SK-N-SH (cell line): Measurements from ENCODE around the gene USP40. TPM values are rescaled to one million over a fixed set of nuclear protein-coding genes. Genes with fewer than 3 reads are reported as not detected.
"Not testable (repeated sequence)": the region's sequence is repeated elsewhere in the genome, so short reads cannot be mapped to it uniquely, and the experiment has no call there.

Experiments used
- CTCF ChIA-PET: fragments of 300-600, 350-600 bp; formaldehyde crosslinking; extraction: SDS; loops from one replicate; lab custom pipeline; 2021; lab: Yijun Ruan, JAX
- POLR2A ChIA-PET: fragments of 350-600 bp; sonication (Branson Sonifier 250); formaldehyde crosslinking; extraction: SDS; loops from one replicate; lab custom pipeline; 2020; ENCODE audit warnings: antibody characterized with exemption, inconsistent platforms; lab: Yijun Ruan, JAX
- DNase-seq: peaks from one replicate; pipeline ENCODE4 v3.0.0; 2012
- H2AFZ ChIP-seq: fragments of 200-600 bp; sonication (generic); 2 replicates; pipeline ENCODE4 v1.8.1; 2016; ENCODE audit warnings: antibody characterized with exemption, mild to moderate bottlenecking, low read depth
- H3F3A ChIP-seq: fragments of 200-600 bp; sonication (generic); replicated peaks from 2 replicates; pipeline ENCODE3; 2016; ENCODE audit warnings: antibody characterized with exemption, mild to moderate bottlenecking; ENCODE audit not compliant: insufficient read depth
- H3K27ac ChIP-seq, 2 experiments: fragments of 200-500 bp in 1 of 2; fragments of 200-600 bp in 1 of 2; sonication (Bioruptor generic) in 1 of 2; sonication (generic), shearing (Covaris generic) in 1 of 2; 2 replicates each; pipeline versions ENCODE4 v1.5.1 to v1.6.1; 2014 to 2016; ENCODE audit warnings: low read depth in 2 of 2, inconsistent platforms in 1 of 2, low read length in 1 of 2, mild to moderate bottlenecking in 1 of 2, mixed read lengths in 1 of 2
- H3K27me3 ChIP-seq: fragments of 200-600 bp; sonication (generic), shearing (Covaris generic); 2 replicates; pipeline ENCODE4 v1.6.1; 2016; ENCODE audit warnings: mixed run types; ENCODE audit not compliant: insufficient read depth
- H3K36me3 ChIP-seq, 2 experiments: fragments of 200-500 bp in 1 of 2; fragments of 200-600 bp in 1 of 2; sonication (Bioruptor generic) in 1 of 2; sonication (generic) in 1 of 2; replicated peaks in 1 of 2; 2 replicates each; pipeline versions ENCODE3 to v1.5.1; 2014 to 2016; ENCODE audit warnings: low read length in 1 of 2, mild to moderate bottlenecking in 1 of 2; ENCODE audit not compliant: insufficient read depth in 2 of 2, control insufficient read depth in 1 of 2
- H3K4me1 ChIP-seq, 2 experiments: fragments of 200-500 bp in 1 of 2; fragments of 200-600 bp in 1 of 2; sonication (Bioruptor generic) in 1 of 2; sonication (generic), shearing (Covaris generic) in 1 of 2; 2 replicates each; pipeline versions ENCODE4 v1.5.1 to v1.6.1; 2014 to 2016; ENCODE audit warnings: low read depth in 1 of 2, low read length in 1 of 2, mixed run types in 1 of 2; ENCODE audit not compliant: insufficient read depth in 2 of 2, control insufficient read depth in 1 of 2
- H3K4me2 ChIP-seq: fragments of 200-600 bp; sonication (generic), shearing (Covaris generic); 2 replicates; pipeline ENCODE4 v1.6.1; 2017; ENCODE audit warnings: mixed run types
- H3K4me3 ChIP-seq, 2 experiments: fragments of 200-500 bp in 1 of 2; fragments of 200-600 bp in 1 of 2; sonication (Bioruptor generic) in 1 of 2; sonication (generic), shearing (Covaris generic) in 1 of 2; 2 replicates each; pipeline versions ENCODE4 v1.5.1 to v1.8.1; 2014 to 2016; ENCODE audit warnings: low read depth in 2 of 2, inconsistent platforms in 1 of 2, low read length in 1 of 2, mild to moderate bottlenecking in 1 of 2, mixed read lengths in 1 of 2, moderate library complexity in 1 of 2
- H3K79me2 ChIP-seq: fragments of 200-600 bp; sonication (generic); 2 replicates; pipeline ENCODE4 v1.8.1; 2017; ENCODE audit warnings: mild to moderate bottlenecking; ENCODE audit not compliant: insufficient read depth
- H3K9ac ChIP-seq: fragments of 200-600 bp; sonication (generic); 2 replicates; pipeline ENCODE4 v1.6.1; 2017; ENCODE audit warnings: mixed run types
- H3K9me2 ChIP-seq: fragments of 200-600 bp; sonication (generic); 2 replicates; pipeline ENCODE4 v1.6.1; 2017; ENCODE audit warnings: mixed run types
- H3K9me3 ChIP-seq: fragments of 200-600 bp; sonication (generic); 2 replicates; pipeline ENCODE4 v1.6.1; 2017; ENCODE audit warnings: mixed run types, mild to moderate bottlenecking, moderate library complexity
- H4K20me1 ChIP-seq: fragments of 200-600 bp; sonication (generic); 2 replicates; pipeline ENCODE4 v1.6.1; 2017; ENCODE audit warnings: mild to moderate bottlenecking, mixed run types; ENCODE audit not compliant: insufficient read depth
- CHD2 ChIP-seq: fragments of 150-350 bp; IDR thresholded peaks from 2 replicates; pipeline ENCODE4 v1.6.1; 2018; ENCODE audit warnings: low read length; ENCODE audit not compliant: partially characterized antibody
- ELF1 ChIP-seq: IDR thresholded peaks from 2 replicates; pipeline ENCODE4 v1.4.0; 2012
- FOXM1 ChIP-seq: IDR thresholded peaks from 2 replicates; pipeline ENCODE4 v1.4.0; 2012; ENCODE audit warnings: low read depth, mild to moderate bottlenecking
- GATA2 ChIP-seq: sonication (generic); formaldehyde crosslinking; IDR thresholded peaks from 2 replicates; pipeline ENCODE4 v1.5.0; 2020; ENCODE audit warnings: mild to moderate bottlenecking, missing genetic modification reagents
- MXI1 ChIP-seq: IDR thresholded peaks from 2 replicates; pipeline ENCODE4 v1.6.1; 2012; ENCODE audit warnings: mild to moderate bottlenecking, low read depth, low read length, improper control_type of control experiment
- NRF1 ChIP-seq: IDR thresholded peaks from 2 replicates; pipeline ENCODE4 v1.6.1; 2012; ENCODE audit warnings: low read depth, mild to moderate bottlenecking, low read length
- REST ChIP-seq: IDR thresholded peaks from 2 replicates; pipeline ENCODE4 v1.6.1; 2012; ENCODE audit warnings: mild to moderate bottlenecking, low read depth, low read length, moderate library complexity
- SIN3A ChIP-seq: IDR thresholded peaks from 2 replicates; pipeline ENCODE4 v1.6.1; 2012; ENCODE audit warnings: low read depth, mild to moderate bottlenecking, low read length, moderate library complexity, borderline replicate concordance
- SMC3 ChIP-seq: IDR thresholded peaks from 2 replicates; pipeline ENCODE4 v1.6.1; 2012; ENCODE audit warnings: low read depth, low read length, improper control_type of control experiment
- TAF1 ChIP-seq: IDR thresholded peaks from 2 replicates; pipeline ENCODE4 v1.6.1; 2012; ENCODE audit warnings: low read depth, mild to moderate bottlenecking, low read length, moderate library complexity, borderline replicate concordance
- TCF12 ChIP-seq: IDR thresholded peaks from 2 replicates; pipeline ENCODE4 v1.4.0; 2012
- WGBS: methylation state at CpG from one replicate; pipeline ENCODE4 v1.1.6; 2017; ENCODE audit warnings: low lambda C conversion rate; 5-methylcytosine and 5-hydroxymethylcytosine counted together
- polyA plus RNA-seq, 3 experiments: library from polyadenylated mRNA; depleted of rRNA; stranded (reverse); fragments of >200 nt; gene quantifications; 2 replicates each; pipeline ENCODE4 v1.2.3, GENCODE V29; 2012
- TF ChIP-seq, protein P1 (sequence below): IDR thresholded peaks from 2 replicates; pipeline ENCODE4 v1.4.0; 2012; ENCODE audit warnings: low read depth, borderline replicate concordance

USP40 gene
- polyA plus RNA-seq, 1 of the 3 experiments (the other 2 are of a cell fraction) = 37.0 TPM

DNA sequence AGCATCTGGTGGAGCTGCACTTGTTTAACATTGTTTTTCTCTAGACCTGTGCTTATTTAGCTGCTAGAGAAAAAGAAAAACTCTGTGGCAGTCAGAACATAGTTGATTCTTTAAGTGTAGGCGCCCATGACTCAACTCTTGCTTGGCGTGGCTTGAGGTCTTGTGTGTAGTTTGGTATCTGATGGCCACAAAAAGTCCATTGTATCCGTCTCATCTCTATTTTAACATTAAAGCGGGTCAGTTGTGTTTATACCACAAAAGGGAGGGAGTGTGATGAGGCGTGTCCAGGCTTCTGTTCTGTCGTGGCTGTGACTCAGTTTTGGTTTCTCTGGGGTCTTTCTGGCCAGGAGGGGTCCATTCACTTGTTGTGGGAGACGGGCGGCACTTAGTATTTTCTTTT, 26.6 kb upstream of the USP40 start:
- 83% methylated on average over 8 of the region's 8 CpGs for WGBS
- no peaks in the 10 kb centered on the region for H3K36me3 ChIP-seq
- H2AFZ ChIP-seq = no peak overlapping the region
- H3F3A ChIP-seq = no peaks in the 10 kb centered on the region
- H3K9ac ChIP-seq = no peak overlapping the region
- H3K4me3 ChIP-seq = no peak overlapping the region
- TF ChIP-seq SMC3 (no peak), CHD2 (no peak), ELF1 (no peak), NRF1 (no peak), REST (no peak), MXI1 (no peak), GATA2 (CRISPR knock-in tag) (no peak), SIN3A (no peak), FOXM1 (no peak), TCF12 (no peak), TAF1 (no peak)
- TF ChIP-seq, protein P1, sequence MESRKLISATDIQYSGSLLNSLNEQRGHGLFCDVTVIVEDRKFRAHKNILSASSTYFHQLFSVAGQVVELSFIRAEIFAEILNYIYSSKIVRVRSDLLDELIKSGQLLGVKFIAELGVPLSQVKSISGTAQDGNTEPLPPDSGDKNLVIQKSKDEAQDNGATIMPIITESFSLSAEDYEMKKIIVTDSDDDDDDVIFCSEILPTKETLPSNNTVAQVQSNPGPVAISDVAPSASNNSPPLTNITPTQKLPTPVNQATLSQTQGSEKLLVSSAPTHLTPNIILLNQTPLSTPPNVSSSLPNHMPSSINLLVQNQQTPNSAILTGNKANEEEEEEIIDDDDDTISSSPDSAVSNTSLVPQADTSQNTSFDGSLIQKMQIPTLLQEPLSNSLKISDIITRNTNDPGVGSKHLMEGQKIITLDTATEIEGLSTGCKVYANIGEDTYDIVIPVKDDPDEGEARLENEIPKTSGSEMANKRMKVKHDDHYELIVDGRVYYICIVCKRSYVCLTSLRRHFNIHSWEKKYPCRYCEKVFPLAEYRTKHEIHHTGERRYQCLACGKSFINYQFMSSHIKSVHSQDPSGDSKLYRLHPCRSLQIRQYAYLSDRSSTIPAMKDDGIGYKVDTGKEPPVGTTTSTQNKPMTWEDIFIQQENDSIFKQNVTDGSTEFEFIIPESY = no peak
- H3K27ac ChIP-seq = no peak overlapping the region
- no peaks in the 10 kb centered on the region for H3K79me2 ChIP-seq
- H3K9me2 ChIP-seq = no peaks in the 10 kb centered on the region
- no peaks in the 10 kb centered on the region for H4K20me1 ChIP-seq
- H3K27me3 ChIP-seq = no peaks in the 10 kb centered on the region
- ChIA-PET POLR2A (no interaction called here), CTCF (no interaction called here)
- no peak for DNase-seq
- no peaks in the 10 kb centered on the region for H3K4me1 ChIP-seq
- no peaks in the 10 kb centered on the region for H3K9me3 ChIP-seq
- H3K4me2 ChIP-seq = no peak overlapping the region

- CTCF ChIA-PET, H3K4me3 ChIP-seq, H4K20me1 ChIP-seq, DNase-seq, H3K9ac ChIP-seq, H3K27ac ChIP-seq, H3K36me3 ChIP-seq, H3K4me2 ChIP-seq, H3K9me2 ChIP-seq, H3K9me3 ChIP-seq, H3K27me3 ChIP-seq, H2AFZ ChIP-seq, POLR2A ChIA-PET, H3K4me1 ChIP-seq, H3F3A ChIP-seq, H3K79me2 ChIP-seq: not testable (repeated sequence)
- 100% methylated on average over 1 of the region's 1 CpG for WGBS
Observed at GRCh38 chr2:233592706-233593105, 26.1 kb upstream of the USP40 start.
